ENCODE results near the gene OSBPL2. TPM values are rescaled to one million over a fixed set of nuclear protein-coding genes. Genes with fewer than 3 reads are reported as not detected.

Gene OSBPL2
- polyA plus RNA-seq, 1 donor (not counting 4 experiments of a cell fraction or from before 2014, with no cell fraction given) = 15.9 TPM

DNA sequence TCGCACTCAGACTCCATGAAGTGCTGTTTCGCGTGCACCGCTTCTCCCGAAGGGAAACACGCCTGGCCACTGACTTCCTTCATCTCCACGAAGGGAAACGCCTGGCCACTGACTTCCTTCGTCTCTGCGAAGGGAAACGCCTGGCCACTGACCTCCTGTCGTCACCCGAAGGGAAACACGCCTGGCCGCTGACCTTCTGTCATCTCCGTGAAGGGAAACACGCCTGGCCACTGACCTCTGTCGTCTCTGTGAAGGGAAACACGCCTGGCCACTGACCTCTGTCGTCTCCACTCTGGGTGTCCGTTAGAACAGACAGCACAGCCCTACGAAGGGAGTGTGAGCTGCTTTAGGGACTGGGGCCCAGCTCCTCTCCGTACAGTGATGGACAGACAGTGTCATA, 47.4 kb downstream of the OSBPL2 start:
- H3K9me3 ChIP-seq (ENCODE audit: control insufficient read depth, low read depth, low read length) = no peaks in the 10 kb centered on the region
- H3K36me3 ChIP-seq (ENCODE audit: control insufficient read depth in 2 of 2, extremely low read depth in 1 of 2, insufficient read depth in 2 of 2, low read length in 2 of 2) = peaks cover 25 to 34% of the 10 kb centered on the region in 2 experiments
- H3K27ac ChIP-seq (ENCODE audit: control insufficient read depth, insufficient read depth, low read length) = no peak overlapping the region
- dilution Hi-C loops (cut with MboI; ENCODE audit: extremely low pct_ligation_motif_present, low sequenced_read_pairs) = no loop called here
- no peaks in the 10 kb centered on the region for H3K4me1 ChIP-seq (ENCODE audit: control insufficient read depth, extremely low read depth, insufficient read depth, low read length)
- no peak overlapping the region for H3K9ac ChIP-seq (ENCODE audit: control insufficient read depth, extremely low read depth, insufficient read depth, low read length)
- H3K79me2 ChIP-seq (ENCODE audit: control insufficient read depth, insufficient read depth, low read length) = no peaks in the 10 kb centered on the region
- no peak overlapping the region for H2AFZ ChIP-seq (ENCODE audit: control insufficient read depth, low read length)
- no peaks in the 10 kb centered on the region for H3K9me1 ChIP-seq (ENCODE audit: control insufficient read depth, extremely low read depth, insufficient read depth, low read length)
- no peak overlapping the region for H3K4me3 ChIP-seq (ENCODE audit: control insufficient read depth in 2 of 3, extremely low read depth in 1 of 3, insufficient read depth in 2 of 3, low read depth in 1 of 3, low read length in 3 of 3)
- H3K27me3 ChIP-seq (ENCODE audit: control insufficient read depth, extremely low read depth, insufficient read depth, low read length) = no peaks in the 10 kb centered on the region
- no peak for FAIRE-seq
- H3K4me2 ChIP-seq (ENCODE audit: control insufficient read depth, extremely low read depth, insufficient read depth, low read depth, low read length) = no peak overlapping the region
- DNase-seq (ENCODE audit: low read depth, low spot score) = no peak
- TF ChIP-seq, protein P1, sequence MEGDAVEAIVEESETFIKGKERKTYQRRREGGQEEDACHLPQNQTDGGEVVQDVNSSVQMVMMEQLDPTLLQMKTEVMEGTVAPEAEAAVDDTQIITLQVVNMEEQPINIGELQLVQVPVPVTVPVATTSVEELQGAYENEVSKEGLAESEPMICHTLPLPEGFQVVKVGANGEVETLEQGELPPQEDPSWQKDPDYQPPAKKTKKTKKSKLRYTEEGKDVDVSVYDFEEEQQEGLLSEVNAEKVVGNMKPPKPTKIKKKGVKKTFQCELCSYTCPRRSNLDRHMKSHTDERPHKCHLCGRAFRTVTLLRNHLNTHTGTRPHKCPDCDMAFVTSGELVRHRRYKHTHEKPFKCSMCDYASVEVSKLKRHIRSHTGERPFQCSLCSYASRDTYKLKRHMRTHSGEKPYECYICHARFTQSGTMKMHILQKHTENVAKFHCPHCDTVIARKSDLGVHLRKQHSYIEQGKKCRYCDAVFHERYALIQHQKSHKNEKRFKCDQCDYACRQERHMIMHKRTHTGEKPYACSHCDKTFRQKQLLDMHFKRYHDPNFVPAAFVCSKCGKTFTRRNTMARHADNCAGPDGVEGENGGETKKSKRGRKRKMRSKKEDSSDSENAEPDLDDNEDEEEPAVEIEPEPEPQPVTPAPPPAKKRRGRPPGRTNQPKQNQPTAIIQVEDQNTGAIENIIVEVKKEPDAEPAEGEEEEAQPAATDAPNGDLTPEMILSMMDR (optimal IDR thresholded peaks at IDR 0.05 in 1 of 3, IDR thresholded peaks at IDR 0.05 in 1 of 3, conservative IDR thresholded peaks at IDR 0.05 in 1 of 3; ENCODE audit: extremely low read depth in 1 of 3, insufficient read depth in 2 of 3, low read length in 3 of 3) = no peak
- no peak for TF ChIP-seq EZH2 (IDR thresholded peaks at IDR 0.05; ENCODE audit: low read length)
- no peaks in the 10 kb centered on the region for H4K20me1 ChIP-seq (ENCODE audit: control insufficient read depth, extremely low read depth, insufficient read depth, low read length)

DNA sequence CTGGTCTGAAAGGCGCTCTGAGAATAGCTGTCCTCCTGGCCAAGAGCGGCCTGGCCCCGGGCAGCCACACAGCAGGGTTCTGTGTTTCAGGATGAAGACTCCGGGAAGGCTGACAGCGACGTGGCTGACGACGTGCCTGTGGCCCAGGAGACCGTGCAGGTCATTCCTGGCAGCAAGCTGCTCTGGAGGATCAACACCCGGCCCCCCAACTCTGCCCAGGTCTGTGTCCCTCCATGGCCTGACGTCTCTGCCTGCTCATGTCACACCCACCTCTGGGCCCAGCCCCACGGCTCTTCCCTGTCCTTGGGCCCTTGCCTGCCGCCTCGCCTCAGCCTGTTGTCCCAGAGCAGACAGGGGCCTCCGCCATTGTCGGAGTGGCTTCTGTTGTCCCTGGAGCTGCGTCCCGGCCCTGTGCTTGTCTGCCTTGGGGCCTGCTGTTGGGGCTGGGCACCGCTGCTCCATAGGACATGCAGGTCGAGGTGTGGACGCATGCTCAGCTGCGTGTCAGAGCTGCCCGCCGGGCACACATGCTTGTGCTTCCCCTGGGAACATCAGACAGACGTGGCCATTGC, 48.3 kb downstream of the OSBPL2 start:
- no peaks in the 10 kb centered on the region for H4K20me1 ChIP-seq (ENCODE audit: control insufficient read depth, extremely low read depth, insufficient read depth, low read length)
- no peaks in the 10 kb centered on the region for H3K27me3 ChIP-seq (ENCODE audit: control insufficient read depth, extremely low read depth, insufficient read depth, low read length)
- H3K9ac ChIP-seq (ENCODE audit: control insufficient read depth, extremely low read depth, insufficient read depth, low read length) = no peak overlapping the region
- dilution Hi-C loops (cut with MboI; ENCODE audit: extremely low pct_ligation_motif_present, low sequenced_read_pairs) = no loop called here
- no peaks in the 10 kb centered on the region for H3K4me1 ChIP-seq (ENCODE audit: control insufficient read depth, extremely low read depth, insufficient read depth, low read length)
- H2AFZ ChIP-seq (ENCODE audit: control insufficient read depth, low read length) = no peak overlapping the region
- H3K79me2 ChIP-seq (ENCODE audit: control insufficient read depth, insufficient read depth, low read length) = no peaks in the 10 kb centered on the region
- H3K36me3 ChIP-seq (ENCODE audit: control insufficient read depth in 2 of 2, extremely low read depth in 1 of 2, insufficient read depth in 2 of 2, low read length in 2 of 2) = peaks cover 23 to 30% of the 10 kb centered on the region in 2 experiments
- DNase-seq (ENCODE audit: low read depth, low spot score) (no peak), FAIRE-seq (no peak)
- H3K9me1 ChIP-seq (ENCODE audit: control insufficient read depth, extremely low read depth, insufficient read depth, low read length) = no peaks in the 10 kb centered on the region
- TF ChIP-seq EZH2 (IDR thresholded peaks at IDR 0.05; ENCODE audit: low read length) = no peak
- TF ChIP-seq, protein P1 (optimal IDR thresholded peaks at IDR 0.05 in 1 of 3, IDR thresholded peaks at IDR 0.05 in 1 of 3, conservative IDR thresholded peaks at IDR 0.05 in 1 of 3; ENCODE audit: extremely low read depth in 1 of 3, insufficient read depth in 2 of 3, low read length in 3 of 3) = no peak
- no peaks in the 10 kb centered on the region for H3K9me3 ChIP-seq (ENCODE audit: control insufficient read depth, low read depth, low read length)
- no peak overlapping the region for H3K27ac ChIP-seq (ENCODE audit: control insufficient read depth, insufficient read depth, low read length)
- no peak overlapping the region for H3K4me3 ChIP-seq (ENCODE audit: control insufficient read depth in 2 of 3, extremely low read depth in 1 of 3, insufficient read depth in 2 of 3, low read depth in 1 of 3, low read length in 3 of 3)
- H3K4me2 ChIP-seq (ENCODE audit: control insufficient read depth, extremely low read depth, insufficient read depth, low read depth, low read length) = no peak overlapping the region

Data from keratinocyte (primary cell).